Activated naive CD8-positive, alpha-beta T cell (primary cell): ENCODE data around the gene DCAF7.

Experiments
- H3K27ac Mint-ChIP-seq: one replicate; pipeline ENCODE4 v1.8.0; 2021; ENCODE audit warnings: mixed read lengths
- H3K27me3 Mint-ChIP-seq: one replicate; pipeline ENCODE4 v1.8.0; 2021; ENCODE audit warnings: mixed read lengths
- H3K36me3 Mint-ChIP-seq: one replicate; pipeline ENCODE4 v1.8.0; 2021; ENCODE audit warnings: mixed read lengths
- H3K4me1 Mint-ChIP-seq: one replicate; pipeline ENCODE4 v1.8.0; 2021; ENCODE audit warnings: low read depth, mixed read lengths
- H3K4me3 Mint-ChIP-seq: one replicate; pipeline ENCODE4 v1.8.0; 2021; ENCODE audit warnings: mild to moderate bottlenecking, mixed read lengths
- H3K9me3 Mint-ChIP-seq: one replicate; pipeline ENCODE4 v1.8.0; 2021; ENCODE audit warnings: low read depth, mixed read lengths

Gene DCAF7

GRCh38 chr17:63578769-63579111 is 28.5 kb downstream of the DCAF7 start:
- peaks cover 13% of the 10 kb centered on the region for H3K4me1 Mint-ChIP-seq
- H3K36me3 Mint-ChIP-seq: no peaks in the 10 kb centered on the region
- H3K27ac Mint-ChIP-seq: no peak overlapping the region
- H3K27me3 Mint-ChIP-seq: no peaks in the 10 kb centered on the region
- H3K4me3 Mint-ChIP-seq: no peak overlapping the region
- no peaks in the 10 kb centered on the region for H3K9me3 Mint-ChIP-seq

GRCh38 chr17:63579633-63580032 is 29.4 kb downstream of the DCAF7 start:
- Mint-ChIP-seq H3K27ac (no peak overlapping the region), H3K9me3 (no peaks in the 10 kb centered on the region), H3K27me3 (no peaks in the 10 kb centered on the region), H3K4me3 (no peak overlapping the region), H3K4me1 (peaks cover 10% of the 10 kb centered on the region), H3K36me3 (no peaks in the 10 kb centered on the region)

DNA sequence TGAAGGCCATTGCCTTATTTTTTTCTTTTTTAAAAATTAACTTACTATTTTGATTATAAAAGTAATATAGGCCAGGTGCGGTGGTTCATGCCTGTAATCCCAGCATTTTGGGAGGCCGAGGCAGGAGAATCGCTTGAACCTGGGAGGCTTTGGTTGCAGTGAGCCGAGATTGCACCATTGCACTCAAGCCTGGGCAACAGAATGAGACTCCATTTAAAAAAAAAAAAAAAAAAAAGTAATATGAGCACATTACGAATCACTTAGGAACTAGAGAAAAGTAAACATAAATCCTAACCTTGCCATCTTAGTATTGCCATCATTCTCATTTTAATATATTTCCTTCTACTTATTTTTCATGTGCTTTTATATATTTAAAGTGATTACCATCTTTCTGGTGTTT is 37.5 kb downstream of the DCAF7 start:
- Mint-ChIP-seq H3K9me3 (no peaks in the 10 kb centered on the region), H3K4me1 (peaks cover 15% of the 10 kb centered on the region), H3K4me3 (no peak overlapping the region), H3K27me3 (no peaks in the 10 kb centered on the region), H3K36me3 (peaks cover 5% of the 10 kb centered on the region), H3K27ac (no peak overlapping the region)

GRCh38 chr17:63588797-63589196 is 38.5 kb downstream of the DCAF7 start:
- Mint-ChIP-seq H3K27me3 (no peaks in the 10 kb centered on the region), H3K4me3 (no peak overlapping the region), H3K4me1 (peaks cover 14% of the 10 kb centered on the region), H3K9me3 (no peaks in the 10 kb centered on the region), H3K36me3 (peaks cover 5% of the 10 kb centered on the region), H3K27ac (no peak overlapping the region)

DNA sequence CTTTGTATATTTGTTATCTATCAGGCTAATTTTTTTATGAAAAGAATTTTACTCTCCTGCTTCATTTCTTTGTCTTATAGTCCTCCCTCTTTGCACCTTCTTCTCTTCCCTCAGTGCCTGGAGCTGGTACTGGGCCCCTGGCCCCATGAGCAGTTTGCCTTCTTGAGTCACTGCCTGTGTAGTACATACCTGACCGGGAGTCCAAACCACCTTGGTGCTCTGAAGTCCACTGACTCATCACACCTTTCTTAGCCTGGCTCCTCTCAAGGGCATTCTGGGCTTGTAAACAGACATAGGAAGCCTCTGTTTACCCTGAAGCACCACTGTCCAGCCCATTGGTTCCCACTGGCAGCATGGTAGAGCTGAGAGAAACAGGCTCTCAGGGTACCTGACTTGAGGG is 39.4 kb downstream of the DCAF7 start:
- Mint-ChIP-seq H3K36me3 (peaks cover 5% of the 10 kb centered on the region), H3K9me3 (no peaks in the 10 kb centered on the region)

DNA sequence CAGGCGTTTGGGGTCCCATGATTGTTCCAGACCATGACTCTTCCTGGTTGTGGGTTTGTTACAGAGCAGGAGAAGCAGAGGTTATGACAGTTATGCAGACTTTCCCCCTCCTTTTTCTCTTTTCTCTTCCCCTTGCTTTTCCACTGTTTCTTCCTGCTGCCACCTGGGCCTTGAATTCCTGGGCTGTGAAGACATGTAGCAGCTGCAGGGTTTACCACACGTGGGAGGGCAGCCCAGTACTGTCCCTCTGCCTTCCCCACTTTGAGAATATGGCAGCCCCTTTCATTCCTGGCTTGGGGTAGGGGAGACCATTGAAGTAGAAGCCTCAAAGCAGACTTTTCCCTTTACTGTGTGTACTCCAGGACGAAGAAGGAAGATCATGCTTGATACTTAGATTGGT is 42.5 kb downstream of the DCAF7 start:
- H3K36me3 Mint-ChIP-seq: peaks cover 3% of the 10 kb centered on the region
- H3K4me3 Mint-ChIP-seq: no peak overlapping the region
- peaks cover 9% of the 10 kb centered on the region for H3K4me1 Mint-ChIP-seq
- H3K27ac Mint-ChIP-seq: no peak overlapping the region
- no peaks in the 10 kb centered on the region for H3K9me3 Mint-ChIP-seq
- no peaks in the 10 kb centered on the region for H3K27me3 Mint-ChIP-seq

More for the DNA sequence above, 39.4 kb downstream of the DCAF7 start:
- Mint-ChIP-seq H3K4me1 (peaks cover 11% of the 10 kb centered on the region), H3K27me3 (no peaks in the 10 kb centered on the region), H3K4me3 (no peak overlapping the region), H3K27ac (no peak overlapping the region)

DNA sequence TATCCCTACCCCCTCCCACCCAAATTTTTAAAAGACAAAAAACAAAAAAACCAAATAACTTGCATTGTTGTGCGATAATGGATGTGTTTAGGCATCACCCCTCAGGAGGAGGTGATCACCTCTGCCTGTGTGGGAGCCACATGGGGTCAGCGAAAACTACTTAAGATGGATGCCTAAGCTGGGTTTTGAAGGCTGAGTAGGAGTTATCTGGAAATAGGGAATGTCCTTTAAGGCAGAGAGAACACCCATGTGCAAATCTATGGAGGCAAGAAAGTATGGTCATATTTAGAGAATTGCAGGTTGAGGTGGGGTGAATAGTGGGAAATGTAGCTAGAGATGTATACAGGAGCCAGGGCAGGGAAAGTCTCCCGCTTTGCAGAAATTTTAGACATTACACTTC is 44.9 kb downstream of the DCAF7 start:
- peaks cover under 1% of the 10 kb centered on the region for H3K36me3 Mint-ChIP-seq
- peaks cover 22% of the 10 kb centered on the region for H3K4me1 Mint-ChIP-seq
- H3K4me3 Mint-ChIP-seq: no peak overlapping the region
- no peak overlapping the region for H3K27ac Mint-ChIP-seq
- no peaks in the 10 kb centered on the region for H3K27me3 Mint-ChIP-seq
- no peaks in the 10 kb centered on the region for H3K9me3 Mint-ChIP-seq

- Mint-ChIP-seq H3K4me3 (no peak overlapping the region), H3K9me3 (no peaks in the 10 kb centered on the region), H3K4me1 (peaks cover 34% of the 10 kb centered on the region), H3K27ac (no peak overlapping the region), H3K36me3 (no peaks in the 10 kb centered on the region), H3K27me3 (no peaks in the 10 kb centered on the region)
Observed at GRCh38 chr17:63596856-63597586, 46.7 kb downstream of the DCAF7 start.

- H3K27ac Mint-ChIP-seq: peak overlapping the region; percentile 4
- no peak overlapping the region for H3K4me3 Mint-ChIP-seq
- H3K9me3 Mint-ChIP-seq: no peaks in the 10 kb centered on the region
- H3K36me3 Mint-ChIP-seq: no peaks in the 10 kb centered on the region
- H3K27me3 Mint-ChIP-seq: no peaks in the 10 kb centered on the region
- peaks cover 36% of the 10 kb centered on the region for H3K4me1 Mint-ChIP-seq
Observed at GRCh38 chr17:63598281-63598680, 48.0 kb downstream of the DCAF7 start.

DNA sequence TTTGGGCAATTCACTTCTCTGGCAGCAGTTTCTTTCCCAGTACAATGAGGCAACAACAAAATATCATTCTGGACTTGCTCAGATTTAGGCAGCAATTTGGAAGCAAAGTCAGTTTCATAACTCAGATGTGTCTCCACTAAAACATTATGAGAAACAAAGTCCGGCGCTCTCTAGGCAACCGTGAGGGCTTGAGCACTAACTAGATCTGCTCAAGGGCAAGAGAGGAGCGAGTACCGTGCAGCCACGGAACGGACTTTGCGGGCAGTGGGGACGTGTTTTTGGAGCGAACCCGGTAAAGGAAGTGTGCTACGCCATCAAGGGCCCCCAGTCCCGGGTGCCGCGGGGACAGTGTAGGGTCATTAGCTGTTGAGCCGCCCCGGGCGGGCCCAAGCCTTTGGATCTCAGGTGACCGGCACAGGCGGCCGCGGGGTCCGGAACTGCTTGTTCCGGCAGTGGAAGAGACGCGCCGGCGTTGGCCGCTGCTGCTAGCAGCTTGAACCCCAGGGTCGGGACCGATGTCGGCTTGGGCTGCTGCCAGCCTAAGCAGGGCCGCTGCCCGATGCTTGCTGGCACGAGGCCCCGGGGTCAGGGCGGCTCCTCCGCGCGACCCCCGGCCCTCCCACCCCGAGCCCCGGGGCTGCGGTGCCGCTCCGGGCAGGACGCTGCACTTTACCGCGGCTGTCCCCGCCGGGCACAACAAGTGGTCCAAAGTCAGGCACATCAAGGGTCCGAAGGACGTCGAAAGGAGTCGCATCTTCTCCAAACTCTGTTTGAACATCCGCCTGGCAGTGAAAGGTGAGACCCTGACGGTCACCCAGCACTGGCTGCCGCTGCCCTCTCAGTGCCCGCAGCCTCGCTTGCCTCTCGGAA is 50.5 kb downstream of the DCAF7 start, which contains the start of gene TACO1:
TSS of gene TACO1 (plus strand) at position 327 of the 870 bp plus-strand sequence. CDS start at position 516, 189 bp downstream.
- Mint-ChIP-seq H3K27ac (peak within 1 kb of the TSS; percentile 94), H3K27me3 (no peaks in the 10 kb centered on the region), H3K4me1 (peaks cover 36% of the 10 kb centered on the region), H3K4me3 (peak within 1 kb of the TSS; percentile 96), H3K36me3 (peaks cover 4% of the 10 kb centered on the region), H3K9me3 (no peaks in the 10 kb centered on the region)

GRCh38 chr17:63601439-63602371 is 51.4 kb downstream of the DCAF7 start:
- H3K27me3 Mint-ChIP-seq: no peaks in the 10 kb centered on the region
- H3K36me3 Mint-ChIP-seq: peaks cover 6% of the 10 kb centered on the region
- H3K9me3 Mint-ChIP-seq: no peaks in the 10 kb centered on the region
- peak overlapping the region; percentile 94 for H3K27ac Mint-ChIP-seq
- peak overlapping the region; percentile 96 for H3K4me3 Mint-ChIP-seq
- peaks cover 36% of the 10 kb centered on the region for H3K4me1 Mint-ChIP-seq

DNA sequence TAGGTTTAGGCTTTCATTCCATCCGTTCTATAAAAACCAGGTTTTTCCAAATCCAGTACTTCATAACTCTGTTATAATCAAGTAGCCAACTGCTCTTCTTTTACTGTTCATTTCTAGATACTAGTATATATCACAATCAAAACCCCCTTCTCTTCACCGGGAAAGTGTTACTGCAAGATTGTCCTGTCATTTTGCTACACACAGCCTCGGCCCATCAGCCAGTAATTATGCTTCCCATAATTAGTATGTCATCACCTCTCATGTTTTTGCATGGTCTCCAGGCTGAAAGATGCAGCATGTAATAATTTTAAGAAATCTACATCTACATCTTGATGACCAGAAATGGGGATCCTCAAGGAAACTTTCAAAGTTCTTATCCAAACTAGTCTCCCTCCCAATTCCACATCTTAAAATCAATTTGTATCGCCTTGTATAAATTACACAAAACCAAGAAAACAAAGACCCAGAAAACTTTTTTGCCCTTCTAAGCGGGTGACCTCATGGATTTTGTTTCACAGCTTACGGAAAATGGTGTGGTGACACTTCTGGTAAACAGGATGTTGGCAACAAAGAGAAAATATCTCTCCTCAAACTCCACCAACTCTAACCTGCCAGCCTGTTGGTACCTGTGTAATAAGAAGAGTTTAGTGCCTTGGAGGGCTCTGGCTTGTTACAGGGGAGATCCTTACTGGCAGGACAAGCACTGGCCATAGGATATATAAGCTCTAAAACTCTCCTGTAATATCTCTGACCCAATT is 59.7 kb downstream of the DCAF7 start:
- H3K9me3 Mint-ChIP-seq: no peaks in the 10 kb centered on the region
- H3K4me3 Mint-ChIP-seq: peak overlapping the region; percentile 27
- peak overlapping the region; percentile 87 for H3K27ac Mint-ChIP-seq
- peaks cover 29% of the 10 kb centered on the region for H3K4me1 Mint-ChIP-seq
- H3K36me3 Mint-ChIP-seq: peaks cover 6% of the 10 kb centered on the region
- H3K27me3 Mint-ChIP-seq: no peaks in the 10 kb centered on the region

DNA sequence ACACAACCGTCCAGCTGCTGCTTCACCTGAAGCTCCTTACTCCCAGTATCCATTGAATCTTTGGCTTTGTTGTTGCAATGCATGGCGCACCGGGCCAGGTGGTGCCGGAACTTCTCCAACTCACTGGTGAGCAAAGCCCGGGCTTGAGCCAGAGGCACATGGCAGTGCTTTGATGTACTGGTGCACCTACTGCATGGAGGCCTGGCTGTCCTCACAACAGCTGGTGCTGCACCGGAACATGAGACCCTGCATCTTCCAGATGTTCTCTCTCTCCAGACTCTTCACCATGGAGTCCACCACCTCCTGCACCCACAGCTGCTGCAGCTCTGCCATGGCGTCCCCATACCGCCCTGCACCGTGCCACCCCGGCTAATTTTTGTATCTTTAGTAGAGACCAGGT is 60.6 kb downstream of the DCAF7 start:
- Mint-ChIP-seq H3K27me3 (no peaks in the 10 kb centered on the region), H3K27ac (peak overlapping the region; percentile 87), H3K4me1 (peaks cover 29% of the 10 kb centered on the region), H3K9me3 (no peaks in the 10 kb centered on the region), H3K4me3 (no peak overlapping the region), H3K36me3 (peaks cover 1% of the 10 kb centered on the region)

GRCh38 chr17:63611354-63611753 is 61.1 kb downstream of the DCAF7 start:
- no peaks in the 10 kb centered on the region for H3K9me3 Mint-ChIP-seq
- H3K27ac Mint-ChIP-seq: peak overlapping the region; percentile 87
- no peaks in the 10 kb centered on the region for H3K36me3 Mint-ChIP-seq
- no peak overlapping the region for H3K4me3 Mint-ChIP-seq
- no peaks in the 10 kb centered on the region for H3K27me3 Mint-ChIP-seq
- peaks cover 29% of the 10 kb centered on the region for H3K4me1 Mint-ChIP-seq
